HG02588 (cell line): ENCODE measurements around the gene PLEKHA4.

Source experiments
- ATAC-seq: cut with Tn5 transposase; IDR thresholded peaks from one replicate; pipeline ENCODE4 v1.9.1; 2021; ENCODE audit warnings: mild to moderate bottlenecking, moderate library complexity; ENCODE audit not compliant: unreplicated experiment

The PLEKHA4 gene

GRCh38 chr19:48830965-48831364 lies 37.5 kb downstream of the PLEKHA4 start:
- ATAC-seq: no peak

- no peak for ATAC-seq
Observed at GRCh38 chr19:48830088-48830487, 38.3 kb downstream of the PLEKHA4 start.

DNA sequence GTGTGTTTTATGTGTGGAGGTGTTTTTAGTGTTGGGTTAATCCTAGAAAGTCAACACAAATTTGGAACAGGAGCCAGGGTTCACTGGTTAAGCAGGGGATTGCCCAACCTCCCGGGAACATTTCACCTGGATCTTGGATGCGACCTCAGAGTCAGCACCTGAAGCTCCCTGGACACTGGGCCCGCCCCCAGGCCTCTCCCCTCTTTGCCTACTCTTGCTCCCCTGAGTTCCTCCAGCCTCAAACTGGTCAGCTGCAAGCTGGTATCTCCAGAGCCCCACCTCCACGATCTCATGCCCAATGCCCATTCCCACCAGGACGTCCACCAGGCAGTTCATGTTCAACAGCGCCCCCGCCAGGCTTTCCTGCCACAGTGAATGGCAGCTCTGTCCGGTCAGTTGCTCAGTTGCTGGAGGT lies 41.8 kb downstream of the PLEKHA4 start:
- ATAC-seq: no peak

DNA sequence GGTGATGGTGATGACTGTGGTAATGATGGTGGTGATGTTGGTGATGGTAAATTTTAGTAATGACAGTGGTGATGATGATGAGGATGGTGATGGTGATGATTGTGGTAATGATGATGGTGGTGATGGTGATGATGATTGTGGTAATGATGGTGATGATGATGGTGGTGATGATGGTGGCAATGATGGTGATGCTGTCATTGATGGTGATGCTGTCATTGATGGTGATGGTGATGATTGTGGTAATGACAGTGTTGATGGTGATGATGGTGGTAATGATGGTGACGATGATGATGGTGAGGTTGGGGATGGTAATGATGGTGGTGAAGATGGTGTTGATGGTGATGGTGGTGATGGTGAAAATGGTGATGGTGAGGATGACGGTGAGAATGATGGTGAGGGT lies 45.9 kb downstream of the PLEKHA4 start:
- ATAC-seq: no peak

DNA sequence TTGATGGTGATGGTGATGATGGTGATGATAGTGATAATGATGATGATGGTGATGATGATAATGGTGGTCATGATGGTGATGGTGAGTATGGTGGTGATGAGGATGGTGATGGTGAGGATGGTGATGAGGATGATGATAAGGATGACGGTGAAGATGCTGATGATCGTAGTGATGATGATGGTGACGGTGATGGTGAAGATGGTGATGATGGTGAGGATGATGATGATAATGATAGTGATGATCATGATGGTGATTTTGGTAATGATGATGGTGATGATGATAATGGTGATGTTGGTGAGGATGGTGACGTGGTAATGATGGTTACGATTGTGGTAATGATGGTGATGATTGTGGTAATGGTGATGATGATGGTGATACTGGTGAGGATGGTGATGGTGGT lies 46.8 kb downstream of the PLEKHA4 start:
- ATAC-seq: no peak

DNA sequence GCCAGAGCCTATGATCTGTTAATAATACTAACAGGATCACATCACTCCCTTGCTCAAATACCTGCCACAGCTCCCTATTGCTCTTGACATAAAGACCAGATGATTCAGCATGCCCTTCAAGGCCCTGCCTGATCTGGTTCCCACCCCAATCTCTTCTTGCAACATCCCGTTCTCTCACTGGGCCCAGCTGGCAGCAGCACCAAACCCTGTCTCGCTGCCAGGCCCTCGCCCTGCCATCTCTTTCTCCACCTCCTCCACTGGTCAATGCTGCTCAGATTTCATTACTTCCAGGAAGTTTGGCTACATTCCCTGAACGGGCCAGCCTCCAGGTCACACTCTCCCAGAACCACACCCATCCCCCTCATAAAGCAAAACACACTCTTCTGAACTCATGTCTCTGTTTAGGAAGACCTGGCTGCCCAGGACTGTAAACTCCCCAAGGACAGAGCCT lies 49.0 kb downstream of the PLEKHA4 start:
- no peak for ATAC-seq

DNA sequence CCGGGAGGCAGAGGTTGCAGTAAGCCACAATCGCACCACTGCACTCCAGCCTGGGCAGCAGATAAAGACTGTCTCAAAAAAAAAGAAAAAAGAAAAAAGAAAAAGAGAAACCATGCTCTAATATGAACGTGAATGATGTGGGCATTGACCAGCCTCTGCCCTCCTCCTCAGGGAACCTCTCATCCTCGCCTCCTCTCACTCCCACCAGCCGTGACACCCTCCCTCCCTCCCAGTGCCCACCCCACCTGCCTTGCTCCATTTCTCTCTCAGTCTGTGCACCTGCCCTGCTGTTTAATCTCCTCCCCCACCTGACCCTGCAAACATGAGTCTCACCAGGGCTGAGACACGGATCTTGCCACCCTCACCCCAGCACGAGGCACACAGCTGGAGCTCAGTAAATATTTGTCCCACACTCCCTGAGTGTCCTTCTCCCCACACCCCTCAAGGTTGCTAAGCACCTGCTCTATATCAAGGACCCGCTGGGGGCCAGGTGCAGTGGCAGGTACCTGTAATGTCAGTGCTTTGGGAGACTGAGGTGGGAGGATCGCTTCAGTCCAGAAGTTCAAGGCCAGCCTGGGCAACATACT lies 50.1 kb downstream of the PLEKHA4 start:
- ATAC-seq: no peak

GRCh38 chr19:48817585-48818124 lies 50.8 kb downstream of the PLEKHA4 start:
- no peak for ATAC-seq

GRCh38 chr19:48815870-48816501 lies 52.4 kb downstream of the PLEKHA4 start:
- ATAC-seq: no peak

DNA sequence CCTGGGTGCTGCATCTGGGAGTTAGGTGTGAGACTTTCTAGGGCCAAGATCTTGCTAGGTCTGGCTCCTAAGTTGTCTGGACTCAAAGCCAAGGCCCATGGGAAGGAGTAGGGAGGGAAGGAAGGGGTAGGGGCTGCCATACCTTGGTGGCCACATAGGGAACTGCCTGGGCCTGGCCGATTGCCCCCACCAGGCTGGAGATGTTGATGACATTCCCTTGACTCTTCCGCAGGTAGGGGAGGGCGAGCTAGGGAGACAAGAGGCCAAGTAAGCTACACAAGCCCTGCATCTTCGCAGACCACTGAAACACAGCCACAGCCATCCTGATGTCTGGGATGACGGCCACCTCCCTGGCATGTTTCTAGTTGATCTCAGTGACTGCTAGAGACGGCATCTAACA lies 53.5 kb downstream of the PLEKHA4 start:
- no peak for ATAC-seq

DNA sequence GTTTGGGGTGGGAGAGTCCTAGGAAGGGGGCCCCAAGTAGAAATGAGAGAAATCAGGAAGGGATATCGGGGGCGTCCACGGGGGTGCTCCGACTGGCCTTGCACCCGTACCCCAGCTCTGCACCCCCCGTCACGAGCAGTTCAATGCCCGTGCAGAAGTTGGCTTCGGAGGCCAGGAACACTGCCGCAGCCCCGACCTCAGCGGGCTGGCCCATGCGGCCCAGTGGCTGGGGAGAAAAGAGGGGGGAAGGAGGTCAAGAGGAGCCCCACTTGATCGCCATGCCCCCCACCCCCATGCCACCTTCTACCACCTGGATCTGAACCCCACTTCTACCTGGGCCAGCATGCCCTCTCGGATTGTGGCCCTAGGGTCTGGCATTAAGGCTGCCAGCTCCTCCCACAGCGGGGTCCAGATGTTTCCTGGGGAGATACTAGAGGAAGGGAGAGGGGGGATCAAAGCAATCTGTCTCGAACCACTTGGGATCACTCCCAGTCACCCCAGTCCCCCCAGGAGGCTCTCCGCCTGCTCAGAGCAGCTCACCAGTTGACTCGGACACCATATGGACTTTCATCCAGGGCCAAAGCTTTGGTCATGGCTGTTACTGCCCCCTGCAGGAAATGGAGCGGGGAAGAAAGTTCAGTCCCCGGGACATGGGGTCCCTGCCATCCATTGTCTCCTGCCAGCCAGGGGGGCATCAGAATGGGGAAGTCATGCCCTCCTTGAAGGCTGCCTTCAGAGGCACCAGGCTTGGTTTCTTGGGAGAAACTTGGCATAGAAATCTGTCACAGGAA lies 55.1 kb downstream of the PLEKHA4 start:
- ATAC-seq: no peak

- peak; percentile 63 for ATAC-seq
Observed at GRCh38 chr19:48812094-48812929, 56.1 kb downstream of the PLEKHA4 start.

DNA sequence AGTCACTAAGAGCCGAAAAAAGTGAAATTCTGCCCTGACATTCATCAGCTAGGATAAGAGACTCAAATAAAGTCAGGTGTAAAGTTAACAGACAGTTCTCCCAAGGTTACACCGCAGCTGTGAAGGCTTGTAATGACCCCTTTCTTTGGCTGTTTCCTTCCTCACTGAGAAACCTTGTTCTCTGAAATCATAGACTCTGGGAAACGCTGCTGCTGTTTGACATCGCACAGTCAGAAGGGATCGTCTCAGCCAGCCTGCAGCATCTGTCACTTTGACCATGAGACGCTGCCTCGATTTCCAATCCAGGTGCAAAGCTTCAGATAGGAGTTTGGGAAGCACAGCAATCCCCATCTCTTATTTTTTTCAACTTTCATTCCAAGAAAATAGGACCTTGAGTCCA lies 58.3 kb downstream of the PLEKHA4 start:
- no peak for ATAC-seq

GRCh38 chr19:48807590-48808308 lies 60.7 kb downstream of the PLEKHA4 start:
- ATAC-seq: no peak

DNA sequence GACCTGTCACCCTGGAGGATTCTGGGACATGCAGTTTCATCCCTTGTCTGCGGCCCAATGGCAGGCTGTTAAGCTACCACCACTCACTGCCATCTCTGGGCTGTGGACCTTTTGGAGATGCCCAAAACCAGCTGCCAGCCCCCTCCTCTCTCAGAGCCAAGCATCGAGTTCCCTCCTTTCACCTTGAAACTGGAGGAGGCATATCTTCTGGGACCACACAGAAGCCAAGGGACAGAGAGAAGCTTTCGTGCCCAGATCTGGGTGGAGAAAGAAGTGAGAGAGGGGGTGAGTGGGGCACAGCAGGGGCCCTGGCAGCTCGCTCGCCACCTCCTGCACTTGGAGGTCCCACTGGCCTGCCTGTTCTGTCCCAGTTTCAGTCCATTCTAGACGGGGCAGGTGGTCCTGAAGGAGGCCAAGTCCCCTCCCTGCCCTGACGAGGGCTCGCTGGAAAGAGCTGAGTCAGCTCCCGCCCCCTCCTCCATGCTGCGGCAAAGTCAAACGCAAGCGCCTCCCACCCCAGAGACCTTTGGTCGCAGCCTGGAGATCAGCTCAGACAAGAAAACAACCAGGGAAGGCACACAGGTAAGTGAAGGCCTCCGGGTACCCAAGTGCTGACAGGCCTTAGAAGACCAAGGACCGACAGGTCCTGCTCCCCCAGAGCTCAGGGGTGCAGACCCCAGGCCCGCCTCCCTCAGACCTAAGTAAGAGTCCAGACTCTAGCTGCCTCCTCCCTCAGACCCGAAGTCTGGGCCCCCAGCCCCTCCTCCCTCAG lies 61.4 kb downstream of the PLEKHA4 start:
- ATAC-seq: no peak

DNA sequence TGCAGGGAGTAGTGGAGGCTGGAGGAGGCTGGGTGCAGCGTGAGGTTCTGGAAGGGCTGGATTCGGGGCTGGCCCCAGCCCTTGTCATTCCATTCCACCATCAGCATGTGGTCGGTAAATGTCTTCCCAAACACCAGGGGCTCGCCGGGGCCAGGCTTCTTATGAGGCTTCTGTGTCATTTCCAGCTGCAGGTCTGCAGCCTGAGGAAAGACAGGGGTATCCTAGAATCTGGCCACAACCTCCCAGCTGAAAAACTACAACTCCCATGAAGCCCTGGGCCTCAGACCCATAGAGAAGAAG lies 61.9 kb downstream of the PLEKHA4 start:
- no peak for ATAC-seq

GRCh38 chr19:48805452-48805851 lies 63.0 kb downstream of the PLEKHA4 start:
- ATAC-seq: no peak

DNA sequence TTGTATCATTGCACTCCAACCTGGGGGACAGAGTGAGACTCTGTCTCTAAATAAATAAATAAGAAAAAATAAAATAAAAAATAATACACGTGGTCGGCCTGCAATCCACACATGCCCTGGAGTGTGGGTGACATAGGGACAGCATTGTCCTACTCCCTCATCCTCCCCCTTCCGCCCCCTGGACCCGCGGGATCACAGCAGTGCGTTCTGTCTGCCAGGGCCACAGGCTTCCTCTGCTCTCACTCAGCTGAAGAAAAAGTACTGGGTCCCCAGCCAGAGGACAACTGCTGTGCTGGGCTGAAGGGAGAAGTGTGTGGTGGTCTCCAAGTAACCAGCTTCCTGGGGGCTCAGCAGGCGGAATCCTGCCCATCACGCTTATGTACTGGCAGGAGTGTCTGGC lies 63.9 kb downstream of the PLEKHA4 start:
- ATAC-seq: no peak

DNA sequence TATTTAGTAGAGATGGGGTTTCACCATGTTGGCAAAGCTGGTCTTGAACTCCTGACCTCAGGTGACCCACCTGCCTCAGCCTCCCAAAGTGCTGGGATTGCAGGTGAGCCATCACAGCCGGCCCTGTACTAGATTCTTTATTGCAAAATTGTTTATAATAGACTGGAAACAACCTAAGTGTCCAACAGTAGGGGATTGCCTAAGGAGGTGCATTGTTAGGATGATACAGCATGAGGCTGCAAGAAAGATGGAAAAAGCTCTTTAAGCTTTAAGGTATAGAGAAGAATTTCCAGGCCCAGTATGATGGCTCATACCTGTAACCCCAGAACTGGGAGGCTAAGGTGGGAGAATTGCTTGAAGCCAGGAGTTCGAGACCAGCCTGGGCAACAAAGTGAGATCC lies 65.8 kb downstream of the PLEKHA4 start:
- ATAC-seq: no peak
